Peyer's patch (tissue), 4 donors: ENCODE data around the gene TUBA1B. TPM values are rescaled to one million over a fixed set of nuclear protein-coding genes. Genes with fewer than 3 reads are reported as not detected.

Experiments
- DNase-seq, 3 donors: peaks; one replicate each; pipeline ENCODE4 v3.0.0-alpha.2; 2017 to 2019
- H3K27ac ChIP-seq, 4 donors: fragments of 200-600 bp; sonication (generic); one replicate each; pipeline ENCODE4 v1.5.1; 2016 to 2019
- H3K27me3 ChIP-seq, 2 donors: fragments of 200-600 bp; sonication (generic); one replicate each; pipeline ENCODE4 v1.5.1; 2019
- H3K36me3 ChIP-seq, 3 donors: fragments of 200-600 bp; sonication (generic); one replicate each; pipeline ENCODE4 v1.5.1; 2016 to 2019
- H3K4me1 ChIP-seq, 4 donors: fragments of 200-600 bp; sonication (generic); one replicate each; pipeline ENCODE4 v1.5.1; 2016 to 2019
- H3K4me3 ChIP-seq, 4 donors: fragments of 200-600 bp; sonication (generic); 1 replicate in 3 of 4; 2 replicates in 1 of 4; pipeline ENCODE4 v1.5.1; 2016 to 2019; ENCODE audit warnings: mild to moderate bottlenecking in 1 of 4
- H3K9me3 ChIP-seq, 4 donors: fragments of 200-600 bp; sonication (generic); one replicate each; pipeline ENCODE4 v1.5.1; 2016 to 2019; ENCODE audit warnings: mild to moderate bottlenecking in 1 of 4
- POLR2A ChIP-seq, 2 donors: fragments of 450-650 bp; IDR thresholded peaks; one replicate each; pipeline ENCODE4 v1.5.1; 2017; ENCODE audit warnings: antibody characterized with exemption in 2 of 2, mild to moderate bottlenecking in 2 of 2, moderate library complexity in 2 of 2
- total RNA-seq, 4 donors: library from RNA; depleted of rRNA; stranded (reverse); fragments of >200 nt; gene quantifications; one replicate each; pipeline ENCODE4 v1.1.0, GENCODE V29; 2016
- TF ChIP-seq, protein P1 (sequence below), 6 experiments: fragments of 450-650 bp in 4 of 6; fragments of 200-600 bp in 2 of 6; sonication (generic) in 1 of 6; IDR thresholded peaks; one replicate each; pipeline ENCODE4 v1.5.1; 2017 to 2019; ENCODE audit warnings: antibody characterized with exemption in 6 of 6, mild to moderate bottlenecking in 3 of 6, moderate library complexity in 1 of 6

The TUBA1B gene
- total RNA-seq, 4 donors from 2014 or later, result 154 to 578 (median 243) TPM

DNA sequence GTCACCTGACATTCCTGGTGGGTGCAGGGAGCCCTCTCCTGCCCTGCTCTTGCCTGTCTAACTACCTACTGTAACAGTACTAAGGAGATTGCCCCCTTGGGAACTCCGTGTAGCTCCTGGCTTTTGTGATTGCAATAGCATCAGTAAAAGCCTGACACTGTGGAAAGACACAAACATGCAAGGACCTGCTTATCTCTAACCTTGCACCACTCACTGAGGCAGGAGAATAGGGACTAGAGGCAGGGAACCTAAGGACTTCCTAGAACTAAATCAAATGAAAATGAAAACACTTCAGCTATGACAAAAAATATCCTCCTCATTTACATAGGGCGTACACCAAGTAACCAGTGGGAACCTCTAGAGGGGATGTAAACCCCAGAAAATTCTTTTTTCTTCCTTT lies 29.2 kb upstream of the TUBA1B start:
- Histone ChIP-seq H3K9me3 (no peaks in the 10 kb centered on the region), H3K4me3 (no peak overlapping the region), H3K27ac (no peak overlapping the region), H3K27me3 (no peaks in the 10 kb centered on the region), H3K36me3 (no peaks in the 10 kb centered on the region), H3K4me1 (no peaks in the 10 kb centered on the region)
- no peak for DNase-seq
- no peak for TF ChIP-seq POLR2A (IDR thresholded peaks at IDR 0.05)
- TF ChIP-seq, protein P1, sequence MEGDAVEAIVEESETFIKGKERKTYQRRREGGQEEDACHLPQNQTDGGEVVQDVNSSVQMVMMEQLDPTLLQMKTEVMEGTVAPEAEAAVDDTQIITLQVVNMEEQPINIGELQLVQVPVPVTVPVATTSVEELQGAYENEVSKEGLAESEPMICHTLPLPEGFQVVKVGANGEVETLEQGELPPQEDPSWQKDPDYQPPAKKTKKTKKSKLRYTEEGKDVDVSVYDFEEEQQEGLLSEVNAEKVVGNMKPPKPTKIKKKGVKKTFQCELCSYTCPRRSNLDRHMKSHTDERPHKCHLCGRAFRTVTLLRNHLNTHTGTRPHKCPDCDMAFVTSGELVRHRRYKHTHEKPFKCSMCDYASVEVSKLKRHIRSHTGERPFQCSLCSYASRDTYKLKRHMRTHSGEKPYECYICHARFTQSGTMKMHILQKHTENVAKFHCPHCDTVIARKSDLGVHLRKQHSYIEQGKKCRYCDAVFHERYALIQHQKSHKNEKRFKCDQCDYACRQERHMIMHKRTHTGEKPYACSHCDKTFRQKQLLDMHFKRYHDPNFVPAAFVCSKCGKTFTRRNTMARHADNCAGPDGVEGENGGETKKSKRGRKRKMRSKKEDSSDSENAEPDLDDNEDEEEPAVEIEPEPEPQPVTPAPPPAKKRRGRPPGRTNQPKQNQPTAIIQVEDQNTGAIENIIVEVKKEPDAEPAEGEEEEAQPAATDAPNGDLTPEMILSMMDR (IDR thresholded peaks at IDR 0.05), result no peak

DNA sequence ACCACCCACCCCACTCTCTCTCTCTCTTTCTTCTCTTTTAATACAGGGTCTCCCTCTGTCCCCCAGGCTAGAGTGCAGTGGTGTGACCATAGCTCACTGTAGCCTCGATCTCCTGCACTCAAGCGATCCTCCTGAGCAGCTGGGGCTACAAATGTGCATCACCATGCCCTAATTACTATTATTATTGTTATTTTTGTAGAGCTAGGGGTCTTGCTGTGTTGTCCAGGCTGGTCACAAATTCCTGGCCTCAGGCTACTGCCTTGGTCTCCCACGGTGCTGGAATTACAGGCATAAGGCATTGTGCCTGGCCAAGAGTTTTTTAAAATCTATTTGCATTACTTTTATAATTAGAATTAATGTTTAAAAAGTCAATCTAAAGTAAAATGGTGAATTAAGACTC lies 23.0 kb upstream of the TUBA1B start:
- Histone ChIP-seq H3K9me3 (no peaks in the 10 kb centered on the region), H3K36me3 (no peaks in the 10 kb centered on the region), H3K4me3 (no peak overlapping the region), H3K27ac (no peak overlapping the region), H3K27me3 (no peaks in the 10 kb centered on the region), H3K4me1 (no peaks in the 10 kb centered on the region)
- TF ChIP-seq, protein P1 (IDR thresholded peaks at IDR 0.05), result no peak
- TF ChIP-seq POLR2A (IDR thresholded peaks at IDR 0.05), result no peak
- no peak for DNase-seq

GRCh38 chr12:49147384-49147783 lies 16.2 kb upstream of the TUBA1B start:
- Histone ChIP-seq H3K27me3 (no peaks in the 10 kb centered on the region), H3K9me3 (no peaks in the 10 kb centered on the region), H3K36me3 (no peaks in the 10 kb centered on the region), H3K4me1 (no peaks in the 10 kb centered on the region), H3K4me3 (no peak overlapping the region), H3K27ac (no peak overlapping the region)
- no peak for DNase-seq
- no peak for TF ChIP-seq POLR2A (IDR thresholded peaks at IDR 0.05)
- TF ChIP-seq, protein P1 (IDR thresholded peaks at IDR 0.05), result no peak

GRCh38 chr12:49146406-49146805 lies 15.2 kb upstream of the TUBA1B start:
- Histone ChIP-seq H3K4me1 (no peaks in the 10 kb centered on the region), H3K27ac (no peak overlapping the region), H3K27me3 (no peaks in the 10 kb centered on the region), H3K4me3 (no peak overlapping the region), H3K9me3 (no peaks in the 10 kb centered on the region), H3K36me3 (no peaks in the 10 kb centered on the region)
- no peak for DNase-seq
- TF ChIP-seq, protein P1 (IDR thresholded peaks at IDR 0.05), result no peak
- no peak for TF ChIP-seq POLR2A (IDR thresholded peaks at IDR 0.05)

DNA sequence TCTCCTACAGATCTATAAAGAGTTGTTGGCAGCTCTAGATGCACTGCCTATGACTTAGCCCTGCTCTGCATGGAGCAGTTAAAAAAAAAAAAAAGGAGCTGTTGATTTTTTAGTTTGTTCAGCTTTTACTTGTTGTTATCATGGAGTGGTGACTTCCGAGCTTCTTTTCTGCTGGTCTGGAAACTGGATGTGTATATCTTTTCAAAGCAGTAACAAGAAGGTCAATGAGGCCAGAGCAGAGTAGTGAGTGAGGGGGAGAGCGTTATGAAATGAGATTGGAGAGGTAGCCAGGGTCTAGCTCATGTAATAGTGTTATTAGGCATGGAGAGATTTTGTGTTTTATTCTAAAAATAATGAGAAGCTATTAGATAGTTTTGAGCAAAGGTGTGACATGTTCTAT lies 13.2 kb upstream of the TUBA1B start:
- H3K4me1 ChIP-seq, result no peaks in the 10 kb centered on the region
- H3K27me3 ChIP-seq, result no peaks in the 10 kb centered on the region
- H3K9me3 ChIP-seq, result no peaks in the 10 kb centered on the region
- H3K4me3 ChIP-seq, result no peak overlapping the region
- DNase-seq, result no peak
- no peak for TF ChIP-seq POLR2A (IDR thresholded peaks at IDR 0.05)
- TF ChIP-seq, protein P1 (IDR thresholded peaks at IDR 0.05), result no peak
- no peak overlapping the region for H3K27ac ChIP-seq
- H3K36me3 ChIP-seq, result no peaks in the 10 kb centered on the region

DNA sequence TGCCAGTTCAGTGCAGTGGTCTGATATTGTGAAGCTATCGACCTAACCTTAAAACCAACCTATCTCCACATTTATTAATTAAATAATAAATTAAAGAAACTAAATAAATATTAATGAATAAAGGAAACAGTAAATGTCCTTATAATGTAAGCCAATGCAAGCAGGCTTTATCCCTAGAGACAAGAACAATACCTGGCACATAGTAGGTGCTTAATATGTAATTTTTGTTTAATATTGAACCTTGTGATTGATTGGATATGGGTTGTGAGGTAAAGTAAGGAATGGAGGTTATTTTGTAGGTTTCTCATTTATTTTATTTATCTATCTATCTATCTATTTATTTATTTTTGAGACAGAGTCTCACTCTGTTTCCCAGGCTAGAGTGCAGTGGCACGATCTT lies 7.8 kb upstream of the TUBA1B start:
- H3K9me3 ChIP-seq, result no peaks in the 10 kb centered on the region
- H3K4me1 ChIP-seq, result no peaks in the 10 kb centered on the region
- DNase-seq, result no peak
- H3K4me3 ChIP-seq, result no peak overlapping the region
- no peak overlapping the region for H3K27ac ChIP-seq
- H3K36me3 ChIP-seq, result no peaks in the 10 kb centered on the region
- H3K27me3 ChIP-seq, result no peaks in the 10 kb centered on the region
- no peak for TF ChIP-seq POLR2A (IDR thresholded peaks at IDR 0.05)
- TF ChIP-seq, protein P1 (IDR thresholded peaks at IDR 0.05), result no peak
